ENCODE results near the gene ZNF101.
A peak's percentile ranks its signal among the peaks of the same experiment; 100 is the strongest.

Gene ZNF101

DNA sequence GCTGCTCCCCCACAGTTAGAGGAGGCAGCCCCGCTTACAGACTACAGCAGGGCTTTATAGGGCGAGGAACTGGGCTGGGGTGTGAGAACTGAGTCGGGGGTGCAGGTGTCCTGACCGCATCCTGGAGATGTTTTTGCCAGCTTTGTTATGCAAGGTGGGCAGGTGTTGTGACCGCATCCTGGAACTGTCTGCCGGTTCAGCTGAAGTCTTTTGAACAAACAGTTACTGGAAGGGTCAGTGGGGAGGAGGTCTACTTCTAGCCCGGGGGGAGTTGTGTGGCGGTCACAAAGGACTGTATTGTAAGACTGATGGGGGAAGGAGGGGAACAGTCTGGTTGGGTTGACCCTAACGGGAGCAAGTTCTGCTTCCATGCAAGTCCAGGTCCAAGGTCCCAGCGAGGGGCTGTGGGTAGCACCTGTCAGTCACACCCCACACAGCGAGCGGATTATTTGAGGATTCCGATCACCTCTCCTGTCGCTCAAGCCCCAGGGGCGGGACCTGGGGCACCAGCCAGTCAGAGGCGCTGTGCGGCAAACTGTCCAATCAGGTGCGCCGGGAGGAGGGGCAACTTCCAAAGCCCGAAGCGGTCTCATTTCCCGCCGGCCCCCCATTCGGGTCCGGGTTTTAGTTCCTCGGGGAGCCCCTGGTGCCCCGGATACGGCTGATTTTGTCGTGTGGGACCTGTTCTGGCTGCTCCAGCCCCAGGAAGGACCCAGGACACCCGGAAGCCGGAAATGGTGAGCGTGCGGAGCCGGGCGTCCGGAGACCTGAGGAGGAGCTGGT is at the start of gene ZNF101:
Gene ZNF101, plus strand, starts transcription at position 610 of the 783 bp plus-strand sequence. Its CDS starts 125 bp downstream, at position 735.
- DNase-seq (ENCODE audit: low read depth), result peak; percentile 51

DNA sequence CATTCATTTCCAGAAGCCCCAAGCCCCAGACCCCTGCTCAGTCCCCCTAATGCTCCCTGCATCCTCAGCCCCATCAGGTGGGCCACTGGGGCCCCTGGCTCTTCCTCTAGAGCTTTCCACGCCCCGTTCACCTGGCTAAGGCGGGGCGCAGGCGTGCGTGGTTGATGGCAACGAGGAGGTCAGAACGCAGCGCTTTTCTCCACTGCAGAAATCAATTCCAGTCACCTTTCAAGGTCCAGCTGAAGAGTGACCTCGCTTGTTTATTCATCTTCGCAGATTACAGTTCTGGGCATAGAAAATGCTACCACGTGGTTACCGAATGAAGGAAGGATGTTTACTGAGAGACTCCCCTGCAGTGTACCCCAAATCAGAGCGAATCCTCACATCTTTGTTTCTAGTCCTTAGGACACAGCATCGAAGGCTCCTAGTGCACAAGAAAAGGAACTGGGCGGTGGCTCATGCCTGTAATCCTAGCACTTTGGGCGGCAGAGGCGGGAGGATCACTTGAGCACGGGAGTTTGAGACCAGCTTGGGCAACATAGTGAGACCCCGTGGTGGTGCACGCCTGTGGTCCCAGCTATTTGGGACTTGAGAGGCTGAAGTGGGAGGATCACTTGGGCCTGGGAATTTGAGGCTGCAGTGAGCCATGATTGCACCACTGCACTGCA is 49.3 kb upstream of the ZNF101 start:
- no peak for DNase-seq (ENCODE audit: low read depth)

DNA sequence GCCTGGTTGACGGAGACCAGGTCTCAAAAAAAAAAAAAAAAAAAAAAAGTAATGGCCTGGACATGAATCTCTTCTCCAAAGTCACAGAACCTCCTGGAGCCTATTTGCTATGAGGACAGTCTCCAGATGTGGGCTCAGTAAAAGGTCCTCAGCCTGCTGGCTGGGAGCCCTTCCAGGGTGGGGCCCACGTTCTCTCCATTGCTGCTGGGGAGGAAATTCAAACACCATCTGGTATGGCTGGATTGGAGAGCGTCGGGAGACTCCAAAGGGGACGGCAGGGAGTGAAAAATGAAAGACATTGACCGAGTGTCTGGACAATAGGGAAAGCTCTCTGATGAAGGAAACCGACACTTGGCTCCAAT is 48.8 kb upstream of the ZNF101 start:
- DNase-seq (ENCODE audit: low read depth), result no peak

DNA sequence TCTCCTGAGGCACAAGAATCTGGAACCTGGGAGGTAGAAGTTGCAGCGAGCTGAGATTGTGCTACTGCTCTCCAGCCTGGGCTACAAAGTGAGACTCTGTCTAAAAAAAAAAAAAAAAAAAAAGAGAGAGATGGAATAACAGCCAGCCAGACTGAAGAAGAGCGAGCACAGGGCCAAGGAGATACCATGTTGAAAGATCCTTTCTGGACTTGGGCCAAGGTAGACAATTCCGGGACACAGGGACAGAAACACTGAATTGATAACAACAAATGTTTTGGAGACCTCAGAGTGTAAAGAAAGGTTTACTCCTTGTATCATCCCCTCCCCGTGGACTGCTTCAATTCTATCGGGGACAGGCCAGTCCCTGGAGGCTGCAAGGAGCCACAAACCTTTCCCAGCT is 45.3 kb upstream of the ZNF101 start:
- DNase-seq (ENCODE audit: low read depth), result no peak

DNA sequence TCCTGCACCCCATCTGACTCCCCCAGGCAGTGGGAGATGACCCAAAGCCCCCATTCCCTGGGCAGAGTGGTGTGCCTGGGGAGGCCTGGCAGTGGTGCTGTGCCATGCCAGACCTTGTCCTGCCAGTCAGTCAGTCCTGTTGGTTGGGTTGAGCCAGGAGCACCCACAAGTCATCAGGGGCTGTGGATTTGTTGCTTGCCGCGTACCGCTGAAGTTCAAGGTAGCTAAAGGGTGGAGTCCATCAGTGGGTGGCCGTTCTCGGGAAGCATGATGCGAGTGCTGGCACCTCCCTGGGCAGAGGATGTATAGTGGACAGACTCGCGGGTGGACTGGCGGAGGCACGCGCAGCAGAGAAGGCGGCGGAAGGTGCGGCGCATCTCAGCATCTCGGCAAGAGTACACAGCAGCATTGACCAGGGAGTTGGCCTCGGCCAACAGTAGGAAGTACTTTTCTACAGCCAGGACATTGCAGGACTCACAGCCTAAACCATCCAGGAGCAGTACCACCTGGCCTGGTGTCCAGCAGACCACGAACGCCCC is 44.5 kb upstream of the ZNF101 start:
- DNase-seq (ENCODE audit: low read depth), result no peak

DNA sequence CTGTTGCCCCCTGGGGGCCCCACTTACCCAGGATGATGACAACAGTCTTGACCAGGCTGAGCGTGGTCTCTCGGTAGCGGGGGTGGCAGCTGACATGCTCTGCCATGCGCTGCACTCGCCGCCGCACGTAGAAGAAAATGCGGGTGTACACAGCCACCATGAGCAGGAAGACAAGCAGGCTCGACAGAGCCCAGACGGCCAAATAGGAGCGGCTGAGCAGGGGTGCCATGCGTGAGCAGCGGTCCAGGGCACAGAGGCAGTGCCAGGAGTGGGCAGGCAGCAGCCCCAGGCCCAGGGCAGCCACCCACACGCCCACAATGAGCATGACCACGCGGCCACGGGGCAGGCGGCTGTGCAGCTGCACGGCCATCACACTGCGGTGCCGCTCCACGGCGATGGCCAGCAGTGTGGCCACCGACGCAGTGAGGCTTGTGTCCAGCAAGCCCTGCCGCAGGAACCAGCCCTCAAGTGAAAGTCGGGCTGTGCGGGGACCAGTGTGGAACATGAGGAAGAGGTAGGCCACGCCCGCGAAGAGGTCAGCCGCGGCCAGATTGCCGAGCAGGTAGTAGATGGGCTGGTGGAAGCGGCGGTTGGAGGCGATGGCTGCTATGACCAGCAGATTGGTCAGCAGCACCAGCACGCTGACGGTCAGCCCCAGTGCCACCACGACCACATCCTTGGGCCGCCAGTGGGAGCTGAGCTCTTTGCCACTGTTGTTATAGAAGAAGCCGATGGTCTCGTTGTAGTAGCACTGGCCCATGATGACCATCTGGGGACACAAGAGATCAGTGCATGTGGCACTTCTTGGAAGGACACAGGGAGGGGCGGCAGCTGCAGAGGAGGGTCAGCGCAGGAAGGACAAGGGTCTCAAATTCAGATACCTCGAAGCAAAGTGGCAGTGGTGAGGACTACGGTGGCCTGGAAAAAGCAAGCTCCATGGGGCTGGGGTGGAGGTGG is 41.8 kb upstream of the ZNF101 start:
- DNase-seq (ENCODE audit: low read depth), result no peak

DNA sequence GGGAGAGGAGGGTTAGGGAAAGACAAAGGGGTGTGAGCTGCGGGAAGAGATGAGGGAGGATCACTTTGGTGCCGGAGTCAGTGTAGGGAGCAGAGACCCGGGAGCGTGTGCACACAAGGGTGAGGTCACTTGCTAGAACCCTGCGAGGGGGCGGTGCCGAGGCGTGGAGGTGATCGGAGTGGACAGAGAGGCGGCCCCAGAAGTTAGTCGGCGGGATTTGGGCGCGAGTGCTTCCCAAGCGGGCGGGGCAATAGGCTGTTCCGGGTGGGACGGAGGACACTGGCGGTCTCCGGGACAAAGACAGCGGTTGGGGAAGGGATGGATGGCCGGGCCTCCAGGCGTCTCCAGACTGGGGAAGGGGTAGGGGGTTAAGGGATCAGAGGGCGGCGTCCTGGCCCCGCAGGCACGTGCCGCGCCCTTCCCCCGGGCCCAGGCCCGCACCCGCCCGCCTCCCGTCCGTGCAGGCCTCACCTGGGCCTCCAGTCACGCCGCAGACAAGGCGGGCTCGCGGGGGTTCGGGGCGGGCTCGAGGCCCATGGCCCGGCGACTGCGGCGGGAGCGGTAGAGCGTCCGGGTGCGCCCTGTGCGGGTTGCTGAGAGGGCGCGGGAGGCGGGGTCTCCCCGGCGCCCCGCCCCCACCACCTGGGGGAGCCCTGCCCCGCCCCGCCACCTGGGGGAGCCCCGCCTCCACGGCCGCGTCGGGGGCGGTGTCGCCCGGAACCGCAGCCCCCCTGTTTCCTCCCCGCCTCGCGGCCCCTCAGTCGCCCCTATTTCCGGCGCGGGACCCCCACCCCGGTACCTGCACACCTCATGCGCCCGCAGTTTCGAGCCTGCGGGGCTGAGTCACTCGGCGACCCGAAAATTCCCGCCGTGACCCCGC is 40.8 kb upstream of the ZNF101 start, which contains the start of gene LPAR2:
Gene LPAR2, minus strand, starts transcription at position 600 of the 880 bp plus-strand sequence. CDS start 945 bp downstream, outside the sequence.
- DNase-seq (ENCODE audit: low read depth), result no peak

DNA sequence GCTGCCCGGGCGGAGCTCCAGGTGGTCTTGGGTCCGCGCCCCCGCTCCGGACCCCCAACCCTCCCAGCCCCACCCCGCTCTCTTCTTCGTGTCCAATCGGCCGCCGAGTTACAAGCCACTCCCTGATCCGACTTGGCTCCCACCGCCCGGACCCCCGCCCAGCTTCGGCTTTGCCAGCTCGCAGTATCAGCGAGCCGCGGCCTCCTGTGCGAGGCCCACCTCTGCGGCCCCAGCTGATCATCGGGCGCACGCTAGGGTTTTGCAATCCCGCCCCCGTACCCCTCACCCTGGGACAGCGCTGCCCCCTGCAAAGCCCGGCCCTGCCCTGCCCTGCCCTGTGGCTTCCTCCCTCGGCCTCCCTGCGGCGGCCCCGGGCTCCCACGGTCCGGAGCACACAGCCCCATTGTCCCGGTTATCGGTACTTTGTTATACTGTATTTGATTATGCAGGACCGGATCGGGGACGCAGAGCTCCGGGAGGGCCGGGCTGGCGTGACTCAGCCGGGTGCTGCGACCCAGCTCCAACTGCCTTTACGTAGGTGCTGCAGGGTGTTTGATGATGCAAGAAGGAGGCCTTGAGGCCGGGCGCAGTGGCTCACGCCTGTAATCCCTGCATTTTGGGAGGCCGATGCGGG is 40.0 kb upstream of the ZNF101 start:
- DNase-seq (ENCODE audit: low read depth), result peak; percentile 36

DNA sequence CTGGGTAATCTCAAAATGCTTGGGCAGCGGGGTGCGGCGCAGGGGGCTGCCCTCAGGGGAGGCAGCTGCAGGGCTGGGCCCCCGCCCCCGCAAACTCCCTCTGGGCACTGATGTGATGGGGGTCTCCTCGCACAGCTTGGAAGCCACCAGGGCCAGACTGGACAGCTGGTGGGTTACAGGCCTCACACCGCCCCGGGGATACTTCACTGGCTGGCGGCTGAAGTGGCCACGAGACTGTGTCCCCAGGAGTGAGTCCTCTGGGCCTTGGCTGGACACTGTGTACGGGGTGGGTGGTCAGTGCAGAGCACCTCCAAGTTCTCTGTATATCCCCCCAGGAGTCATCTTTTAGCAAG is 38.6 kb upstream of the ZNF101 start:
- DNase-seq (ENCODE audit: low read depth), result no peak

DNA sequence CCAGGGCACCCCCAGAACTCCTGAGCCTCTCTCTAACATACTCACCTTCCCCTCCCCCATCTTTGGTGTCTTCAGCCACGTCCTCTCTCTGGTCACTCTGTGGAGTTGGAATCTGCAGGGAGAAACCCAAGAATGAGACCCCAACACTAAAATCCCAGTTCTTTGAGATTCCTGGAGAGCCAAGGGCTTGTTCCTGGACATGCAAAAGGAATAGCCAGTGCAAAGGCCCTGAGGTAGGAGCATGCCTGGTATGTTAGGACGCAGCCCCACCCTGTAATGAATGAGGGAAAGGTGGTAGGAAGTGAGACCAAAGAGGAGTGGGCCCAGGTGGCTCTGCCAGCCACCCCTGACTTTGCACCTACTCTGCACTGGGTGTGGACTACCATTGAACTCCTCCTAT is 38.2 kb upstream of the ZNF101 start:
- DNase-seq (ENCODE audit: low read depth), result no peak

DNA sequence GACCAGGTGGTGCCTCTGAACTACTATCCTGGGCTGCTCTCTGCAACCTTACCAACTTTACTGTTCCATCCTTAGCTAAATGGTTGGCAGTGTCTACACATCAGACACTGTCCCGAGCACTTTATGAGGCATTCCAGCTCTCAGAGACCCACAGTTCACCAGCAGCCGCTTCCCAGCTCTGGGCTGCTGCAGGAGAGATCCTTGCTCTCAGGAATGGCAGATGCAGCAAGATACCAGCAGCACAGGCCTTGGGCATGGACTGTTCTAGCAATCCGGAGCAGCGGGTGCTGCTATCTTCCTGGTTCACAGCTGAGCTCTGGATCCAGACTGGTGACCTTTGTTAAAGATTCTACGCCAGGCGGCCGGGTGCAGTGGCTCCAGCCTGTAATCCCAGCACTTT is 37.3 kb upstream of the ZNF101 start:
- DNase-seq (ENCODE audit: low read depth), result no peak

DNA sequence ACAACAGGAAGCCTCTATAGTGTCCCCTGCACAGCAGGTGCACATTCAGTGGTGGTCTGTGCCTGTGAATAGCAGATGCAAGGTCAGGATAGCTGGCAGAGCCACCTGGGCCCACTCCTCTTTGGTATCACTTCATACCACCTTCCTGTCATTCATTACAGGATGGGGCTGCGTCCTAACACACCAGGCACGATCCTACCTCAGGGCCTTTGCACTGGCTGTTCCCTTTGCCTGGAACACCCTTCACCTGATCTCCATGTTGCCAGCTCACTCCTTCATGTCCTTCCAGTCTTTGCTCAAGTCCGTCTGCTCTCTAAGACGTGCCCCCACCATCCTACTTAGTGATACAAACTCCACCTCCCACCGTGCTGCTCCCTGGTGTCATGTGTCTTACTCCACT is 36.0 kb upstream of the ZNF101 start:
- DNase-seq (ENCODE audit: low read depth), result no peak

DNA sequence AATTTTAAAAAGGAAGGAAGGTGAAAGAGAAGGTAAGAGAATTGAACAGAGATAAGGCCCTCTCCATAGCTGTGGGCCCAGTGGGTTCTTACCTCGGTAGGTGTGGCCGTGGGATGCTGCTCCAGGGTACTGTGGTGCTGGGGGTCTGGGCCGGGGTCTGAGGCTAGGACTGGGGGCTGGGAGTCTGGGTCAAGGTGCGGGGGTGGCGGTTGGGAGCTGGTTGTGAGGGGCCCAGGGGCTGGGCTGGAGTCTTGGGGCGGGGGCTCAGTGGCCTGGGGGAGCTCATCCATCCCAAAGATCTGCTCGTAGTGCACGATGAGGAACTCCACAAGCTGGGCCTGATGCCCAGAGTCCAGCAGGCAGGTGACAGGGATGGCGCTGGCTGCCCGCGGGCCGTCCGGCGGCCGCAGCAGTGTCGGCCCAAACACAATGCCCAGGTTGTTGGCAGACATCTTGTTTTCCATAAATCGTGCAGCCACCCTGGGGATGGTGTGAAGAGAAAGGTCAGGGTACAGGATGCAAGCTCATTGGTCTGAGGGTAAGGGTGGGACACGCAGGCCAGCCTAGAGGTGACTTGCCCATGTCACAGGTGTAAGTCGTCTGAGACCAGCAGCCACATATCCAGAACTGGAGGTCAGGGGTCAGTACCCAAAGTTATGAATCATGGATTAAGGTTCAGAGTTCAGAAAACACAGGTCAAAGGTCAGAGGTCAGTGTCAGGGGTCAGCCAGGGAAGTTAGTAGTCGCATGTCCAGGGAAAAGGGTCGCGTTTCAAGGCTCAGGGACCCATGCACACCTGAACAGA is 34.7 kb upstream of the ZNF101 start:
- DNase-seq (ENCODE audit: low read depth), result no peak

DNA sequence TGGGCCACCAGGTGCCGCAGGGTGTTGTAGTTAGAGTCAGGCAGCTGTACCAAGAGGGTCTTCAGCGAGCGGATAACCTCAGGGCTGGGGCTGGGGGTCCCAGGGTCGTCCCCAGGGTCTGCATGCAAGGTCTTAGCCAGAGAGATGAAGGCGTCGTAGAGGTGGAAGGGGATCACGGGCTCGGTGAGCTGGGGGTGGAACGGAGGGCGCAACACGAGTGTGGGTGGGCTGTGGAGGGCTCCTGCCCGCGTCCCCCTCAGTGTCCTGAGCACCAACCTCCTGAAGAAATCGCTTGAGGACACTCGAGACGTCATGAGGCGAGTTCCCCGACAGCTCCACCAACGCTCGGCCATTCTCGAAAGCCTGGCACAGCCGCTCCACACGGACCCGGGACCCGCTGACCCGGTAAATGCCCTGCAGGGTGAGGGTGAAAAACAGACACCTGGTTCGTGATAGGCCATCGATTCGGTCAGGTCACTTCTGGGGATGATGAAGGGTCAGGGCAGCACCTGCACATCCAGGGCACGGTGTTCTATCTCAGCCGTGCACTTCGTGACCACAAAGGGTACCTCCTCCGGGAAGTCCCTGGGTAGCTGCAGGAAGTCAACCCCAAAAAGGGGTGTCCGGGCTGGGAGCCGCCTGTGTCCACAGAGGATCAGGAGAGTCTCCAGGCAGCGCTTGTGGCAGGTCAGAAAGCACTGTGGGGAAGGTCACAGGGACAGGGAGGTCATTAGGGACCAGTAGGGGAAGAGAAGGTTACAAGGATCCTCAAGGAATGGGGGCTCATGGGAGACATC is 33.9 kb upstream of the ZNF101 start:
- no peak for DNase-seq (ENCODE audit: low read depth)

DNA sequence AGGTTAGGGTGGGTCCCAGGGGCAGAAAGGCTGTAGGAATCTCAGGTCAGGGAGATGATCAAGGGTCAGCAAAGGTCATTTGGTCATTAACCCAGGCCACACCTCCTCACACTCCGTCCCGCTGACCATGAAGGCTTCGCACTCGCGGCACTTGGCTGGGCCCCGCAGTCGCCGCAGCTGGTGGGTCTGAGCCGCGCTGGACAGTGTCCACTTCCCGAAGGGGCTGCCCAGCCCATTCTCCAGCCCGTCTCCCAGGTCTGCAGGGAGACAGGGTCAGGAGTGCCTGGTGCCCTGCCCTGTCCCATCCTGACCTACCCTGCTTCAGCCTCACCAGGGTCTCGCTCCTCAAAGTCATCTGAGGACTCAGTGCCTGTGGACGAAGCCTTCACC is 33.3 kb upstream of the ZNF101 start:
- DNase-seq (ENCODE audit: low read depth), result no peak

DNA sequence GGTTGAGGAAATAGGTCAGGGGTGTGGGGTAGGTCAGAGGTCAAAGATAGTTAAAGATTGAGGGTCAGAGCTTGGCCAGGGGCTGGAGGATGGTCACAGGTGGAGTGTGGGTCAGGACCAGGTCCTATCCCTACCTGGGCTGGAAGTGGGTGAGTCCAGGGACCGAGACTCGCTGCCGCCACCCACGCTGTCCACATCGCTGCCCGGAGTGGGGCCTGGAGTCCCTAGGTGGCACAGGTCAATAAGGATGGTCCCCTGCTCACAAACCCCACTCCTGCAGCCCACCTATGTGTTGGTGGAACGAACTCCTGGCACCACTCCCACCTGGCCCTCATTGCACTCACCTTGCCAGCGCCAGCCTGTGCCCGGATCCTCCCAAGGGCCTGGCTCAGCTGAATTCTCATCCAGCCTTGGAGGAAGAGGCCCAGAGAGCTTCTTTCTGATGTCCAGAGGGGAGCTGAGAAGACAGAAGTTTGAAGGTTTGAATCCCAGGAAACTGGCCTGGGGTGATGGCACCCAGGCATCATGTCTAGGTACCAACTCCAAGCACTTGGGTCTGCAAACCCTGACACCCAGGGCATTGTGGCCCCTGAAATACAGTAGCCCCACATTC is 32.0 kb upstream of the ZNF101 start:
- no peak for DNase-seq (ENCODE audit: low read depth)

DNA sequence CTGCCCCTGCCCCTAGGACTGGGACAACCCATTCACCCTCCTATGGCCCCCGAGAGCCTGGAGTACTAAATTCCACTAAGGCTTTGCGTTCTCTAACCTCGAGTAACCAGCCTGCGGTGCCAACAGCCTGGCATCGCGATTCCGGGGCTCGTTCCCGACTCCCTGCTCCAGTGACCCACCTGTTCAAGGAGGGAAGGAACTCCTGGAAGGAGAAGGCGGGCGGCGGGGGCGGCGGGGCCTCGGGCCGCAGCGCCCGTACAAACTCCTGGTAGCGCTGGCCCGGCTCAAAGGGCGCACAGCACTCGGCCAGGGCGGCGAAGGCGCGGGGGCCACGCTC is 31.5 kb upstream of the ZNF101 start:
- DNase-seq (ENCODE audit: low read depth), result no peak

DNA sequence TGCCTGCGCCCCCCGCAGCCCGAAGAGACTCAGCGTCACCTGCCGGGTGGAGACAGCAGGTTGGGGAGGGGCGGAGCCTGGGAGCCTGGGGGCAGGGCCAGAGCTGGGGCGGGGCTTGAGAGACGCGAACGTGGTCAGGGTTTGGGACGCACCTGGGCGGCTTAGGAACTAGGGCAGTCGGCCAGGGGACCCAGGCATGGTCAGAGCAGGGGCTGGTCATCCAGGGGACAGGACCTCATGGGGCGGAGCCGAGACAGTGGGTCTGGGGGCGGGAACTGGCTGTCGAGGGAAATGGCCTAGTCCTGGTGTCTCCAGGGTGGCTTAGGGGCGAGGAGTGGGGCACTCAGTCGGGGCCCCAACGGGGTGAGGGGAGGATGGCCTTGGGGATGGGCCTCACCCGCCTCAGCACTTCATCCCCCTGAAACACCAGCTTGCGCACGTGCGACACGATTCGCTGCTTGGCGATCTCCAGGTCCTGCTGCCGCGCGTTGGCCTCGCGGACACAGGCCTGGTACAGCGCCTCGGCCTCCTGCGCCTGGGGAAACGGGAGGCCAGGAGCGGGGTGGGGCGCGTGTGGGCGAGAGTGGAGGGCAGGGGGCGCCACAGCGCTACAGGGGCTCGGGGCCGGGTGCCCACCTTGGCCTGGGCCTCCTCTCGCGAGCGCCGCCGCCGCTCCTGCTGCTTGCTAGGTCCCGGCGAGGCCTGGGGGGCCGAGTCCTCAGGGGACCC is 31.0 kb upstream of the ZNF101 start:
- no peak for DNase-seq (ENCODE audit: low read depth)

Measured in non-pigmented ciliary epithelial cell (primary cell).